Thymus (tissue), 11 donors: ENCODE results near the gene TUBGCP6. TPM values are rescaled to one million over a fixed set of nuclear protein-coding genes. Genes with fewer than 3 reads are reported as not detected.
A peak's percentile ranks its signal among the peaks of the same experiment; 100 is the strongest.
"Not testable (repeated sequence)": the region's sequence is repeated elsewhere in the genome, so short reads cannot be mapped to it uniquely, and the experiment has no call there.

Experiments used
- DNase-seq, 9 donors: peaks; one replicate each; pipeline ENCODE4 v3.0.0-alpha.2; 2013; ENCODE audit warnings: low spot score in 9 of 9, low read depth in 6 of 9, missing footprints in 1 of 9
- H3K27ac ChIP-seq, 2 donors: one replicate each; pipeline ENCODE4 v1.5.1; 2013; ENCODE audit warnings: control low read depth in 1 of 2, low read depth in 1 of 2, low read length in 1 of 2, mild to moderate bottlenecking in 1 of 2, moderate library complexity in 1 of 2
- H3K27me3 ChIP-seq, 2 donors: one replicate each; pipeline ENCODE4 v1.5.1; 2013; ENCODE audit warnings: low read length in 1 of 2; ENCODE audit not compliant: control insufficient read depth in 2 of 2, insufficient read depth in 1 of 2
- H3K36me3 ChIP-seq, 2 donors: one replicate each; pipeline ENCODE4 v1.5.1; 2013; ENCODE audit warnings: low read length in 1 of 2, mild to moderate bottlenecking in 1 of 2, moderate library complexity in 1 of 2; ENCODE audit not compliant: control insufficient read depth in 2 of 2, insufficient read depth in 2 of 2
- H3K4me1 ChIP-seq, 2 donors: one replicate each; pipeline ENCODE4 v1.5.1; 2013; ENCODE audit warnings: low read length in 2 of 2; ENCODE audit not compliant: control insufficient read depth in 2 of 2, insufficient read depth in 2 of 2
- H3K4me3 ChIP-seq, 2 donors: one replicate each; pipeline ENCODE4 v1.5.1; 2013; ENCODE audit warnings: low read length in 2 of 2, control low read depth in 1 of 2, mild to moderate bottlenecking in 1 of 2
- H3K9me3 ChIP-seq, 2 donors: one replicate each; pipeline ENCODE4 v1.5.1; 2013; ENCODE audit warnings: low read length in 1 of 2, mild to moderate bottlenecking in 1 of 2; ENCODE audit not compliant: control insufficient read depth in 2 of 2, insufficient read depth in 1 of 2
- WGBS: extraction: QIAGEN DNeasy Blood & Tissue Kit; methylation state at CpG from one replicate; pipeline ENCODE4 v1.1.7; 2013; 5-methylcytosine and 5-hydroxymethylcytosine counted together
- polyA plus RNA-seq: library from polyadenylated mRNA; stranded (reverse); fragments of 200-250 nt; gene quantifications from one replicate; pipeline ENCODE4 v1.2.3, GENCODE V29; 2013
- total RNA-seq: library from RNA; stranded (reverse); fragments of 120-200 nt; gene quantifications from one replicate; pipeline ENCODE4 v1.2.4, GENCODE V29; 2013
- donor health status: healthy.

TUBGCP6 gene
- total and polyA plus RNA-seq, 2 donors, result 29.2 to 96.6 TPM

GRCh38 chr22:50210378-50211139 lies 34.3 kb downstream of the TUBGCP6 start:
- Histone ChIP-seq H3K9me3 (peaks cover 2% of the 10 kb centered on the region in 2 donors), H3K27me3 (no peaks in the 10 kb centered on the region), H3K4me1 (no peaks in the 10 kb centered on the region), H3K4me3 (no peak overlapping the region), H3K27ac (no peak overlapping the region), H3K36me3 (peaks cover 73 to 75% of the 10 kb centered on the region in 2 donors)
- DNase-seq, result no peak
- 94% methylated on average over 32 of the region's 32 CpGs for WGBS

- Histone ChIP-seq H3K9me3 (peaks cover 0 to 2% of the 10 kb centered on the region in 2 donors), H3K27ac (no peak overlapping the region), H3K4me3 (no peak overlapping the region), H3K36me3 (peaks cover 67 to 69% of the 10 kb centered on the region in 2 donors), H3K4me1 (no peaks in the 10 kb centered on the region), H3K27me3 (no peaks in the 10 kb centered on the region)
- peak in 7 of 9 donors; percentile 40 to 81 (median 62) for DNase-seq
- WGBS, result 75% methylated on average over 20 of the region's 20 CpGs
Measured at GRCh38 chr22:50209893-50210292, 34.9 kb downstream of the TUBGCP6 start.

- Histone ChIP-seq H3K27me3 (no peaks in the 10 kb centered on the region), H3K9me3 (peaks cover 0 to 2% of the 10 kb centered on the region in 2 donors), H3K4me3 (no peak overlapping the region), H3K4me1 (no peaks in the 10 kb centered on the region), H3K27ac (no peak overlapping the region), H3K36me3 (peaks cover 65% of the 10 kb centered on the region in 2 donors)
- 96% methylated on average over 31 of the region's 31 CpGs for WGBS
- no peak for DNase-seq
Measured at GRCh38 chr22:50208939-50209892, 35.6 kb downstream of the TUBGCP6 start.

GRCh38 chr22:50208430-50208938 lies 36.3 kb downstream of the TUBGCP6 start:
- Histone ChIP-seq H3K4me1 (no peaks in the 10 kb centered on the region), H3K27me3 (no peaks in the 10 kb centered on the region), H3K9me3 (peaks cover 0 to 2% of the 10 kb centered on the region in 2 donors), H3K4me3 (no peak overlapping the region), H3K36me3 (peaks cover 66% of the 10 kb centered on the region in 2 donors), H3K27ac (no peak overlapping the region)
- WGBS, result 96% methylated on average over 22 of the region's 22 CpGs
- DNase-seq, result no peak

- DNase-seq, result no peak
- peaks cover 62 to 64% of the 10 kb centered on the region in 2 donors for H3K36me3 ChIP-seq
Measured at GRCh38 chr22:50207383-50208140, 37.3 kb downstream of the TUBGCP6 start.

GRCh38 chr22:50206599-50206998 lies 38.2 kb downstream of the TUBGCP6 start:
- no peak overlapping the region for H3K4me3 ChIP-seq
- no peak overlapping the region for H3K27ac ChIP-seq
- H3K36me3 ChIP-seq, result peaks cover 58 to 60% of the 10 kb centered on the region in 2 donors
- 84% methylated on average over 10 of the region's 10 CpGs for WGBS
- peaks cover 0 to 2% of the 10 kb centered on the region in 2 donors for H3K9me3 ChIP-seq
- peaks cover 8% of the 10 kb centered on the region in 2 donors for H3K4me1 ChIP-seq
- no peak for DNase-seq
- peaks cover 0 to 3% of the 10 kb centered on the region in 2 donors for H3K27me3 ChIP-seq

More at GRCh38 chr22:50207383-50208140, 37.3 kb downstream of the TUBGCP6 start:
- 85% methylated on average over 23 of the region's 23 CpGs for WGBS
- Histone ChIP-seq H3K4me1 (no peaks in the 10 kb centered on the region), H3K27me3 (no peaks in the 10 kb centered on the region), H3K4me3 (no peak overlapping the region), H3K9me3 (peaks cover 0 to 2% of the 10 kb centered on the region in 2 donors), H3K27ac (no peak overlapping the region)

- Histone ChIP-seq H3K27ac (no peak overlapping the region), H3K4me3 (no peak overlapping the region), H3K27me3 (peaks cover 0 to 3% of the 10 kb centered on the region in 2 donors), H3K36me3 (peaks cover 55 to 57% of the 10 kb centered on the region in 2 donors), H3K4me1 (peaks cover 8 to 10% of the 10 kb centered on the region in 2 donors), H3K9me3 (peaks cover 0 to 2% of the 10 kb centered on the region in 2 donors)
- 97% methylated on average over 45 of the region's 45 CpGs for WGBS
- no peak for DNase-seq
Measured at GRCh38 chr22:50205781-50206569, 38.8 kb downstream of the TUBGCP6 start.

- peaks cover 45 to 47% of the 10 kb centered on the region in 2 donors for H3K36me3 ChIP-seq
- DNase-seq, H3K9me3 ChIP-seq, H3K27ac ChIP-seq, H3K27me3 ChIP-seq, H3K4me3 ChIP-seq: not testable (repeated sequence)
- 98% methylated on average over 9 of the region's 9 CpGs for WGBS
- H3K4me1 ChIP-seq, result peaks cover 10 to 13% of the 10 kb centered on the region in 2 donors
Measured at GRCh38 chr22:50204998-50205397, 39.8 kb downstream of the TUBGCP6 start.
